GM21381 (cell line): ENCODE measurements around the gene BTG3.

Experiments used
- ATAC-seq: cut with Tn5 transposase; IDR thresholded peaks from one replicate; pipeline ENCODE4 v1.9.1; 2021; ENCODE audit warnings: mild to moderate bottlenecking, moderate library complexity; ENCODE audit not compliant: unreplicated experiment

BTG3 gene

GRCh38 chr21:17612565-17613241, at the start of gene BTG3:
TSS of gene BTG3 (minus strand) at chr21:17612901. CDS start at chr21:17609144, 3,757 bp downstream.
- peak; percentile 86 for ATAC-seq

GRCh38 chr21:17660862-17661261, 48.2 kb upstream of the BTG3 start:
- ATAC-seq: no peak

GRCh38 chr21:17660452-17660851, 47.8 kb upstream of the BTG3 start:
- no peak for ATAC-seq

GRCh38 chr21:17658931-17659330, 46.2 kb upstream of the BTG3 start:
- ATAC-seq: no peak

- ATAC-seq: no peak
Observed at GRCh38 chr21:17651526-17651925, 38.8 kb upstream of the BTG3 start.

GRCh38 chr21:17650292-17650691, 37.6 kb upstream of the BTG3 start:
- no peak for ATAC-seq

GRCh38 chr21:17646790-17647189, 34.1 kb upstream of the BTG3 start:
- ATAC-seq: no peak

- ATAC-seq: no peak
Observed at GRCh38 chr21:17644186-17644585, 31.5 kb upstream of the BTG3 start.

GRCh38 chr21:17640821-17641220, 28.1 kb upstream of the BTG3 start:
- ATAC-seq: no peak

GRCh38 chr21:17636711-17637110, 24.0 kb upstream of the BTG3 start:
- ATAC-seq: no peak

GRCh38 chr21:17631195-17631594, 18.5 kb upstream of the BTG3 start:
- ATAC-seq: no peak

- ATAC-seq: no peak
Observed at GRCh38 chr21:17622018-17622417, 9.3 kb upstream of the BTG3 start.

GRCh38 chr21:17616831-17617230, 4.1 kb upstream of the BTG3 start:
- no peak for ATAC-seq

GRCh38 chr21:17613242-17613676, 558 bp upstream of the BTG3 start:
- ATAC-seq: no peak

- ATAC-seq: peak; percentile 1
Observed at GRCh38 chr21:17612023-17612564, 607 bp downstream of the BTG3 start.

- ATAC-seq: peak; percentile 59
Observed at GRCh38 chr21:17611414-17612022, 1.2 kb downstream of the BTG3 start.

- no peak for ATAC-seq
Observed at GRCh38 chr21:17610911-17611310, 1.8 kb downstream of the BTG3 start.

- ATAC-seq: no peak
Observed at GRCh38 chr21:17609681-17610080, 3.0 kb downstream of the BTG3 start.

GRCh38 chr21:17607684-17608083, 5.0 kb downstream of the BTG3 start:
- ATAC-seq: no peak

- ATAC-seq: no peak
Observed at GRCh38 chr21:17602874-17603273, 9.8 kb downstream of the BTG3 start.

GRCh38 chr21:17598437-17598836, 14.3 kb downstream of the BTG3 start:
- ATAC-seq: peak; percentile 75

GRCh38 chr21:17597680-17598079, 15.0 kb downstream of the BTG3 start:
- no peak for ATAC-seq
